Measurements from ENCODE around the gene XKR7.

GRCh38 chr20:32003325-32003724 is 35.4 kb downstream of the XKR7 start:
- TF ChIP-seq CTCF (IDR thresholded peaks at IDR 0.05): no peak
- TF ChIP-seq EZH2 (IDR thresholded peaks at IDR 0.05): no peak
- no peak for TF ChIP-seq EZH2phosphoT487 (IDR thresholded peaks at IDR 0.05)

All from neural progenitor cell (in vitro differentiated cells).